HG02642 (cell line): Measurements from ENCODE around the gene PSKH1.
A peak's percentile ranks its signal among the peaks of the same experiment; 100 is the strongest.
"Not testable (repeated sequence)": the region's sequence is repeated elsewhere in the genome, so short reads cannot be mapped to it uniquely, and the experiment has no call there.

Source experiments
- ATAC-seq: cut with Tn5 transposase; IDR thresholded peaks from one replicate; pipeline ENCODE4 v1.9.1; 2021; ENCODE audit warnings: mild to moderate bottlenecking; ENCODE audit not compliant: unreplicated experiment, poor library complexity

Gene PSKH1

DNA sequence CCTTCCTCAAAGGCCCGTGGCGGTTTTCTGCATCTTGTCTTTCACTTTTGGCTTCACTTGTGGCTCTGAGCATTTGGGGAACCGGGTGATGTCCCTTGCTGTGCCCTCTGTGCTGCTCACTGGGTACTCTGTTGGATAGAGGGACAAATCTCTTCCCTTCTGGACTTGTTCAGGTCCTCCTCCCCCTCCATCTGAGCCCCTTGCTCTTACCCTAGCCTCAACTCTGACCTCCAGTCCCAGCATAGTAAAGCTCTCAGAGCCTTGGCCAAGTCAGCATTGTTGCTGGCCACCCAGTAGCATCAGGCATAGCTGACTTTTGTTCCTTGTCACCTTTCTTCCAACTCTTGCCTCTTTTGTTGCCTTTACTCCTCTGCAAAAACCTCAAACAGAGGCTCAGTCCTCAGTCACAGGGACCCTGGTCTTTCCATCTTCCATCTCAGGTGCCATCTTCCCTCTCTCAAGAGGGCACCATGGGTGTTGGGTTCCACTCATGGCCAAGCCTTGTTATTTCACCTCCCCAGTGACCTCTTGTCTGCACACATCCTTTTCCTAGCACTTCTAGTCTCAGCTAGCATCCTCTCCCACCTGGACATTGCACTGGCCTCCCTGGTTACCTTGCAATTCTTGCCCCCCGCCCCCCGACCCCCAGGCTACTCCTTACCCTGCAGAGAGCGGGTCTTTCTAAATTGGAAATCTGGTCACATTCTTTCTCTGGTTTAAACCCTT is 44.0 kb downstream of the PSKH1 start:
- ATAC-seq: peak; percentile 44

DNA sequence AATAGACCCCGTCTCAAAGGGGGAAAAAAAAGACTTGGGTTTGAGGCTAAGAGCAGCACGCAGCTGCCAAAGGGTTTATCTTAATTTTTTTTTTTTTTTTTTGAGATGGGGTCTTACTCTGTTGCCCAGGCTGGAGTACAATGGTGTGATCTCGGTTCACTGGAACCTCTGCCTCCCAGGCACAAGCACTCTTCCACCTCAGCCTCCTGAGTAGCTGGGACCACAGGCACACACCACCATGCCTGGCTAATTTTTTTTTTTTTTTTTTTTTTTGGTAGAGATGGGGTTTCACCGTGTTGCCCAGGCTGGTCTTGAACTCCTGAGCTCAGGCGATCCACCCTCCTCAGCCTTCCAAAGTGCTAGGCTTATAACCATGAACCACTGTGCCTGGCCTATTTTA is 44.7 kb downstream of the PSKH1 start:
- ATAC-seq: not testable (repeated sequence)

DNA sequence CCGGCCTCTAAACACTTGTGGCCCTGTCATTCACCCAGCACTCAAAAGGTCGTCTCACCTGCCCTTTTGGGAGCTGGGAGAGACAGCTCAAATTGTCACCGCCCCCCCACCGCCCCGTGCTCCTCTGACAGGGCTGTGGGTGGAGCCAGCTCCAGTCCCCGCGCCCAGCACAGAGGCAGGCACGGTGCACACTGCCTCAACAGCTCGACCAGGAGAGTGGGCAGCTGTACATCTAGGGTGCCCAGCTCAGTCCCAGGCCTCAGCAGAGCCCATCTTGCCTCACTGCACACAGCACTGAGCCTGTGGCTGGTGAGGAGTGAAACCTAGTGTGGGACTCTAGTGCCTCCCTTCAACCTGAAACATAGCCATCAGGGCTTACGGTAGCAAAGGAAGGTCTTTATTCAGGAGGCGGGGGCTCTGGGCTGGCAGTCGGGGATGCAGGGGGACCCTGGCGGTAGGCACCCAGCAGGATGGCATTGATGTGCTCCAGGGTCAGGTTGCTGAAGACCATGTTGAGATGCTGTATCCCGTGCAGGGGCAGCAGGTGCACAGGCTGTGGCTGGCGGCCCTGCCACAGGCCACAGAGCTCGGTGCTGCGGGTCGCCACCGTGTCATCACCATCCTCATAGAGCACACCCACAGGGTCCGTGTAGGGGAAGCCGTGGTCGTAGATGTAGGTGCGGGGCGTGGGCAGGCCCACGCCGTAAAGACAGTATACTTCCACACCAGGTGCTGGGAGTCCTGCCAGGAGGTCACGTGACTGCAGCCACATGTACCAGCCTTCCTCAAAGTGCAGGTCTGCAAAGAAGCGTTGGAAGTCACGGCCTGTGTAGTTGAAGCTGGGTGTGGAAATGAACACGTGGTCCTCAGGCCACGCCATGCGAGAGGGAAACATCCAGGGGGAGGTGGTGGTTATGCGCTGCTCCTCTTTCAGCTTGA is 46.7 kb downstream of the PSKH1 start:
- no peak for ATAC-seq

DNA sequence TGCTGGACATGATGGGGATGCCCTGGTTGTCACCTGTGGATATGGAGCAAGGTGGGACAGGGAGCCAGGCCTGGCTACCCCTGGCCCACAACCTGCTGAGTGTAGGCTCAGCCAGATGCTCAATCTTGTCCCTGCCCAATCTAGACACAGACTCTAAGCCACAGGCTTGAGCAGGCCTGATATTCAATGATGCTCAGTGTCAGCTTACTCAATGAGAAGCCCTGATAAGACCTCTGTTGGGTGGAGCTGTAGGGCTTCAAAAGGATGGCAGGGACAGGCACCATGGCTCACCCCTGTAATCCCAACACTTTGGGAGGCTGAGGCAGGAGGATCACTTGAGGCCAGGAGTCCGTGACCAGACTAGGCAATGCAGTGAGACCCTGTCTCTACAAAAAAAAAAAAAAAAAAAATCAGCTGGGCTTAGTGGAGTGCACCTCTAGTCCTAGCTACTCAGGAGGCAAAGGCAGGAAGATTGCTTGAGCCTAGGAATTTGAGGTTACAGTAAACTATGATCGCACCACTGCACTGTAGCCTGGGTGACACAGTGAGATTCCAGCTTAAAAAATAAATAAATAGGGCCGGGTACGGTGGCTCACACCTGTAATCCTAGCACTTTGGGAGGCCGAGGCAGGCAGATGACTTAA is 47.5 kb downstream of the PSKH1 start:
- no peak for ATAC-seq

DNA sequence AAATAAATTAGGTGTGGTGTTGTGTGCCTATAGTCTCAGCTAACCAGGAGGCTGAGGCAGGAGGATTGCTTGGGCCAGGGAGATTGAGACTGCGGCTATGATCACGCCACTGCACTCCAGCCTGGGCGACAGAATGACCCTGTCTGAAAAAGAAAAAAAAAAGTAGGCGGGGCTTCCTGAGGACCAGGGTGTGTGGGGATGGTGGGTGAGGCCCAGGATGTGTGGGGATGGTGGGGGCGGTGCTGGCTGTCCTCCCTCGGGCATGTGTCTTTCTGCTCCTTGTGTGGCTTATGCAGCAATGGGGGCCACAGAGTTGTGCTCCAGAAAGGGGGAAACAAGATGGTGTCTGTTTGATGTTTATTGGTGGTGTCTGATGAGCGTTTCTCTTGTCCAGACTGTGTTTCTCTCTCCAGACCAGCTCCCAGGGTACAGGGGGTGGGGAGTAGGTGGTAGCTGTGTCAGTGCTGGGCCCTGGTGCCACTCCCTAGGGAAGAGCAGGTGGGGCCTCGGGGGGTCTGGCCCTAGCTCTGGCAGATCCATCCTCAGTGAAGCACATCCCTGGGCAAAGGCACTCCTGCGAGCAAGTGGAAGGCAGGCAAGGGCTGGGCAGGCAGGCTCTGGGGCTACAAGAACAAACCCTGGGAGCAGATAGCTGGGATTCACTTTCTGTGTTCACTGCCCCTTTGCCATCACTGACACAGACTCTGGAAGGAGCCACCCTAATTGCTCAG is 48.6 kb downstream of the PSKH1 start:
- ATAC-seq: no peak

DNA sequence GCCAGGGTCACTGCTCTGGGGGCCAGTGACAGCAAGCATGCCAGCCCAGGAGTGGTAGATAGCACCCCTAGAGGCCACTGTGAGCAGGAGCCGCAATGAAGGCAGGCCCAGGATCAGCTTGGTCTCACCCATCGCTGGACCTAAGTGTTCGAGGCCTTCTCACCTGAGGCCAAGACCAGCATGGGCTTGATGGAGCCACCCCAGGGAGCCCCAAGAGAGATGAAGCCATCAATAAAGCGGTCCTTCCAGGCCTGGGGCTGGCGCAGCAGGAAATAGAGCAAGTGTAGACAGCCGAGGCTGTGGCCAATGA is 49.1 kb downstream of the PSKH1 start:
- ATAC-seq: no peak

DNA sequence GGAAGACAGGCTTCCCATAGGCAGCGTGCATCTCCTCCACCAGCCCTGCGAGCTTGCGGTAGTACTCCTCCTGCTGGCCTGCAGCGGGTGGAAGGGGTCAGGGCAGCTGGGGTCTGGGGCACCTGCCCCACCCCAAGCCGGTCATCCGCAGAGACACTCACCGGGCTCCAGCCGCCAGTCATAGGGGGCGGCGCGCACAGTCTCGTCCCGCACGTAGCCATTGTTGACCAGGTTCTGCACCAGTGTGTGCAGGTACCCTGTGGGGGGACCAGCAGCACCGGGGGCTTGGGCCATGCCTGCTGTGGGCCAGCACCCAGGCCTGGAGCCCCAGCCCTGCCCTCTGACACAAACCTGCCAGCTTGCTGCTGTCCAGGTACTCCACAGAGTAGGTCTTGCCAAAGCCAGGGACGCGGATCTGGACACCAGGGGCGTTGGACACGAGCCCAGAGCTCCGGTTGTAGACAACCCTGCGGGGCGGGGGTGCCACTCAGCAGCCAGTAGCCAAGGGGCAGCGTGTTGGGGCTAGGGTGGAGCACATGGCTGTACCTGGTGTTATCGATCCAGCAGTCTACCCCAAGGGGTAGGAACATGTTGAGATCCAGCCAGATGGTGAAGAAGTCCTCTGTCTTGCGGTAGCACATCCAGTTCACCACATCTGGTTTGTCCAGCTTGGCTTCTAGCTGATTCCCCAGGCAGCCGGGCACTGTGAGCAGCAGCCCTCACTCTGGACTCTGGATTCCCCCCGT is 49.6 kb downstream of the PSKH1 start:
- ATAC-seq: no peak

DNA sequence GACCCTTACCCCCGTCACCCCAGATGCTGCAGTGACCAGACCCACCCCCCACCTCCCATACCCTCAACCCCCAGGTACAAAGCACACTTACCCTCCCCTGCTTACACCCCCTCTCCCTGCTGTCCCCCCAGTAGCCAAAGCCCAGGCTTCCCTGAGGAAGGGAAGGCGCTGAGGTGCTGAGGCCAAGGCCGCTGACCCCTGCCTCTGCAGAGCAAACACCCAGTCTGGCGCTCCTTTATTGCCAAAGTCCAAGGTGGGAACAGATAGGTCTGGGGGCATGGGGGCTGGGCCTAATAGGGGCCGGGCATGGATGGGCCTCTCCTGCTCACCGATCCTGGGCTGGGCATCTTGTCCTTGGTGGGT is 50.2 kb downstream of the PSKH1 start:
- no peak for ATAC-seq

DNA sequence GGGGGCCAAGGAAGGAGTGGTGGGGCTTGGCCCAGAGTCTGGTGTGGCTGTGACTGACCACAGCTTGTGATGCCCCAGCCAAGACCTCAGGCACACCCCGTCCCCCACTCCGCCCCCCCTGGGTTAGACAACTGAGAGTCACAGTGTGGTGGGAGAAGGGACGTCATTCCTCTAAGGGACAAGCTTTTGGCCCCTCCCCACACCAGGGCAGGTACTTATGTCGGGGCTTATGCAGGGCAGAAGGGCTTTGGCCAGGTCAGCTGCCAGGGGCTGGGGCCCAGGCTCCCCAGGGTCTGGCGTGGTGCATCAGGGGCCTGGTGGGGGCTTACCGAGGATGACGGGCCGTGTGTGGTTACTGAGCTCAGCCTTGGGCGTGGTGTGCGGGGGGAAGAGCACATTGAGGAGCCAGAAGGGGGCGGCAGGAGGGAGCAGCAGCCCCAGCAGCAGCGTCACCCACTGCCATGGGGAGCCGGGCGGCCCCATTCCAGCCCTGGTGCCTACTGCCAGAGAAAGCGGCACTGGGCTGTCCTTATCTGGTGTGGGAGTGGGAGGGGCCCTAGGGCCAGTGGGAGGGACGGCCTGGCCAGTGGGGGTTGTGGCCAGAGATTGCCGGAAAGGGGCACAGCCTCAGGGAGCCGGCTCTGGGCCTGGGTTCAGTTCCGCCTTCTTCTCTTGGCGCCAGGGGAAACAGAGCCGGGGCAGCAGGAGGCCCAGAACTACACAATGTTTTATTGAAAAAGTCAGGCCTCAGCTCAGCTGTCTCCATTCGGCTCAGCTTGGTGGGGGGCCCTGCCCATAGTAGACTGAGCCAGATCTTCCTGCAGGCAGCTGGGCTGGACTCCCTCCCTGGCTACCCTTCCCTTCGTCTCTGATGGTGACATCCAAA is 50.8 kb downstream of the PSKH1 start, which contains the start of gene LCAT:
TSS of gene LCAT (minus strand) at position 502 of the 886 bp plus-strand sequence. CDS start at position 483, 19 bp downstream.
- no peak for ATAC-seq

DNA sequence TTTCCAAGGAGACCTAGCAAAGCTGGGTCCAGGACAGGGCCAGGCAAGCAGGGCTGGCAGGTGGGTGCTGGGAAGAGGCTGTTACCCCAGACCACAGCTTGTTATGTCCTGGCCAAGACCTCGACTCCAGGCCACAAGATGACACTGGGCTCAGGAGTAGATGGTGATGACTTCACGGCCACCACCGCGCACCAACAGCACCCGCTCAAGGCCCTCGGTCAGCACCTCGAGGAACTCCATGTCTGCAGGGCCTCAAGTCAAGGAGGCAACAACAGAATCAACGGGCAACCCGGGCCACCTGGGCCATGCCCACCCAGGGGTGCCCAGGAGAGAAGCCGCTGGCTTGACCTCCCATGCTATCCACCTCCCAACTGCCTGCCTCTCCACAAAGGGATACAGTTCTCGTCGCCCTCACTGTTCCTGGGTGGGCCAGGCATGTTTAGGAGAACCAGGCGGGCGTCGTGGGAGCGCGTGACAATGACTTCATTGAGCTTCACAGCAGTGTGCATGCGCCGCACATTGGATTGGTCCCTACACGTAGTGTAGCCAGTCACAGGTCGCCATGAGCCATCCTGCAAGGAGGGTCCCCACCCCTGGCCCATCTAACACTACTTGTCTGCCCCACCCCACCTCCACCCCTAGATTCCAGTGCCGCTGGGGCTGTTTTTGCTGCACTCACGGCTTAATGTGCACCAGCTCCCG is 51.8 kb downstream of the PSKH1 start:
- no peak for ATAC-seq

DNA sequence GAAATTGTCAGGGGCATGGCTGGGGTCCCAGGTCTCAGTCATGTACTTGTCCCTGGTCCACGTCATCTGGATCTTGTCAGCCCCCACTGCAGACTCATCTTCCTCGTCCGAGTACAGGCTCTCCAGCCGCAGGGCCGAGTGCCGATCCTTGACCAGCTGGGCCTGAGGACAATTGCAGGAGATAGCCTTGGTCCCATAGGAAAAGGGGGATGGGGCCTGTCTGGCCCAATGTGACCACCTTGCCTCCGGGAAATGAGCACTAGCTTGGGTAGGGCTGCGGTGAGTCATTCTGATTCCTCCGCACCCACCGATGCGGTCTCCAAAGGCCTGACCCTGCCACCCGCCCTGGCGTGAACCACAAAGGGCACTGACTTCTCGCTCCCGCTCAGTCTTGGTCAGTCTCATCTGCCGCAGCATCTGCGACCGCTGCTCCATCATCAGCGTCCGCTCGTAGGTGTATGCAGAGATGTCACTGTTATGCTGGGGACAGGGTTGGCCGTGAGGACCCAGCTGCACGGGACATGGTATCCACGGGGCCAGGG is 52.4 kb downstream of the PSKH1 start:
- ATAC-seq: no peak

DNA sequence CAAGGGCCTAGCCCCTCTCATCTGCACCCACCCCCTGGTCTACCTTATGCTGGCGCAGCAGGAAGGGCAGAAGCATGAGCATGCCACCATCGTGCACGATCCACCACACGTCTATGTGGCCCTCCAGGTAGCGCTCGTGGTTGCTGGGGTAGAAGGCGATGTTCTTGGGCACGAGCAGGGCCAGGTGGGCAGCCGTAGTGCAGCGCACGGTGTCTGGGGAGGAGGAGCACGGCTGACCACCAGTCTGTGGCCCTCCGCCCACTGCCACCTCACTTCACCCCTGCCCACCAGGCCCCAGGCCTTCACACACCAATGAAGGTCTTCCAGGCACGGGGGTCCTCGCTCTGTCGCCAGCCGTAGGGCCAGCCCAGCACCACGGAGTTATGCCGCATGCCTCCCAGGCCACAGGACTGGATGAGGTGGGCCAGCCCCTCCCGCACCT is 53.1 kb downstream of the PSKH1 start:
- ATAC-seq: no peak

DNA sequence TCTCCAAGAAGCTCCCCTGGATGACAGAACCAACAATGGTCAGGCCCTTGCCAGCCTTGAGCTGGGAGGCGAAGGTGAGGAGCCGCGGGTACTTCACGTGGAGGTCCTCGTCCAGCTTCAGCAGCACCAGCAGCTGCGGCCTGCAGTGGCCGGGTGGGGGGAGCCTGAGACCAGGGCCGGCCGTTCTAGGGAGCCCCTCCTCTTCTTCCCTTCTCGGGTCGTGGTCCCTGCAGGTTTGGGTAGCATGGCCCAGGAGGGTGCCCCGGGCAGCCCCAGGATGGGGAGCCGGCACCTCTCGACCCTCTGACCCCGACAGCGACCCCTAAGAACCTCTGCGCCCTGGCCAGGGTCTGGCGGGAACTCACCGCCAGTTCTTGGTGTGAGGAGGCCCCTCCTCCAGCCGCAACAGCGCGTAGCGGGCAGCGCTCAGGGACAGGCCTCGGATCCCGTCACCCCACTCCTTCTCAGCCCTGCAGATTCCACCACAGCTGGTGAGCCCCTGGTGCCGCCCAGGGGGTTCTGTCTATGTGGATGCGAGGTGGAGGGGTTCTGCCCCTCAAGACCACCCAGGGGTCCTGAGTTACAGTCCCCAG is 54.0 kb downstream of the PSKH1 start:
- ATAC-seq: no peak

DNA sequence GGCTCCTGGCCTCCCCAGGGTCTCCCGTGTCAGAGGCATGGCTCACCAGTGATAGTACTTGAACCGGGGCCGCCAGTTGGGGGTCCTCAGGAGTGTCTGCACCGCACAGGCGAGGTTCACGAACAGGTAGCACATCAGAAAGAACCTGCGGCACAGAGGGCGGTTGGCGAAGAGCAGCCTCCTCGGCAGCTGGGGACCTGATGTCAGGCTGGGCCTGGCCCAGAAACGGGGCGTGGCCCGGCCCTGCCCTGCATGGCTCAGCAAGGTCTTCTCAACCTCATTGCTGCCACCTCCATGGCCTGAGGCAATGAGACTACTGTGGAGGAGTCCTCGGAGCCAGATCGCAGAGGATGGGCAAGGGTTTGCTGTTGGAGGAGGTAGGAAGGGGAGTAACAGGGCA is 55.0 kb downstream of the PSKH1 start:
- no peak for ATAC-seq

DNA sequence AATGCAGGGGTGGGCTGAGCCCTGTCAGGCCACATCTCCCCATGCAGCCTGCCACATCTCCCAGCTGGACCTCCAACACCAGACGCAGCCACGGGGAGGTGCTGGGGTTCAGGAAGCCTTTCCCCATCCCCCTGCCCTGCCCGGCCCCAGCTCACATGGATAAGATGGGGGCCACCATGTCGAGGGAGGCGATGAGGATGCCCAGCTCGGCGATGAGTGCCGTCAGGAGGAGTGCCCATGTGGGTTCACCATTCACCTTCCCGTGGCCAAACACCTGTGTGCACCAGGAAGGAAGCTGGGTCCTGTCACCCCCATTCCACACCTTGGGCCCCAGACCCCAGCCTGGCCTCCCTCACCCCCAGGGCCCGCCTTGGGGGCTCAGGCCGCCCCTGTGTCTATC is 56.6 kb downstream of the PSKH1 start:
- no peak for ATAC-seq

DNA sequence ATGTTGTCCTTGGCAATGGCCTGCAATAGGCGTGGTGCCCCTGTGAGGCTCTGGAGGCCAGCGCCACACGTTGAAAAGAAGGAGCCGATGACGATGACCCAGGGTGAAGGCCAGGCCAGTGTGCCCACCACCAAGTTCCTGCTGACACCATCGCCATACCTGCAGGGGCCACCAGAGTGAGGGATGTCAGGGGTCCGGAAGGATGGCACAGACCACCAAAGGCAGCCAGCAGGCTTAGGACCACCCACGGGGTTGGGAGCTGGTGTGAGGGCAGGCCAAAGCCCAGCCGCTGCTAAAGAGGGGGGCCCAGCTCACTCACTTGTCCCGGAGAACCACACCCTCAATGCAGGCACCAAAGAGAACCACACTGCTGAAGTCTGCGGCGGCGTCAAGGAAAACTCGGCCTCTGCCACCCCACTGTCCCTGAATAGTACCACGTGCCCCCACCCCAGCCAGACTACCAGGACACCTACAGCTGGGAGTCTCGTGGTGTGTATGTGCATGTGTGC is 57.3 kb downstream of the PSKH1 start:
- no peak for ATAC-seq

DNA sequence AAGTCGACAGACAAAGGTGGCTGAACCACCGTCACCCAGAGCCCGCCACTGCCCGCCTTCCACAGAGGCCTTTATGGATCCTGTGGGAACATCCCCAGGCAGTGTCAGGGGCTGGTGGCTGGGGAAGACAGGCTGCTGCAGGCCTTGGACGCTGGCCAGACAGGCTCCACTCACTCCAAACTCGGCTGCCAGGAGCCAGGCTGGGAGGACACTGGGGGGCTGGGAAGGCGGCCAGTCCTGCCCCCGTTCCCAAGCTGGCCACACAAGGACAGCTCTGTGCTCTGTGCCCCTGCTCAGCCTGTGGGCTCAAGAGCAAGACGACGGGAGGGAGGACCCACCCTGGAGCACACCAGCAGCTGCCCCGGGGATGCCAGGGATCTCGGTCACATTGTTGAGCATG is 58.4 kb downstream of the PSKH1 start:
- no peak for ATAC-seq
